Medulla oblongata (tissue), 1 donor: ENCODE results near the gene AP1B1.
"Not testable (repeated sequence)": the region's sequence is repeated elsewhere in the genome, so short reads cannot be mapped to it uniquely, and the experiment has no call there.

Source experiments
- DNase-seq: peaks from one replicate; pipeline ENCODE4 v3.0.0-alpha.2; 2015; ENCODE audit errors: extremely low spot score

Gene AP1B1

GRCh38 chr22:29387921-29388758, at the start of gene AP1B1:
AP1B1 (minus strand) TSS chr22:29388570; CDS start chr22:29367243, 21,327 bp downstream.
- peak; percentile 93 for DNase-seq

- no peak for DNase-seq
Observed at GRCh38 chr22:29435236-29436136, 47.1 kb upstream of the AP1B1 start.

- no peak for DNase-seq
Observed at GRCh38 chr22:29434288-29434687, 45.9 kb upstream of the AP1B1 start.

GRCh38 chr22:29433856-29434255, 45.5 kb upstream of the AP1B1 start:
- DNase-seq = no peak

- DNase-seq = no peak
Observed at GRCh38 chr22:29431986-29432385, 43.6 kb upstream of the AP1B1 start.

- no peak for DNase-seq
Observed at GRCh38 chr22:29427176-29427760, 38.9 kb upstream of the AP1B1 start.

- no peak for DNase-seq
Observed at GRCh38 chr22:29426476-29426875, 38.1 kb upstream of the AP1B1 start.

- not testable (repeated sequence) for DNase-seq
Observed at GRCh38 chr22:29418704-29419103, 30.3 kb upstream of the AP1B1 start.

- DNase-seq = peak; percentile 33
Observed at GRCh38 chr22:29414951-29415591, 26.7 kb upstream of the AP1B1 start.

GRCh38 chr22:29412772-29413171, 24.4 kb upstream of the AP1B1 start:
- DNase-seq = not testable (repeated sequence)

GRCh38 chr22:29411569-29412211, 23.3 kb upstream of the AP1B1 start:
- DNase-seq = peak; percentile 23

GRCh38 chr22:29408940-29409339, 20.6 kb upstream of the AP1B1 start:
- DNase-seq = no peak

GRCh38 chr22:29401538-29401937, 13.2 kb upstream of the AP1B1 start:
- not testable (repeated sequence) for DNase-seq

- DNase-seq = no peak
Observed at GRCh38 chr22:29400576-29400975, 12.2 kb upstream of the AP1B1 start.

- DNase-seq = no peak
Observed at GRCh38 chr22:29397791-29398190, 9.4 kb upstream of the AP1B1 start.

- no peak for DNase-seq
Observed at GRCh38 chr22:29396126-29396525, 7.8 kb upstream of the AP1B1 start.

GRCh38 chr22:29394931-29395581, 6.7 kb upstream of the AP1B1 start:
- DNase-seq = peak; percentile 87

- no peak for DNase-seq
Observed at GRCh38 chr22:29393019-29393608, 4.7 kb upstream of the AP1B1 start.

- no peak for DNase-seq
Observed at GRCh38 chr22:29391546-29391945, 3.2 kb upstream of the AP1B1 start.

- no peak for DNase-seq
Observed at GRCh38 chr22:29390270-29390669, 1.9 kb upstream of the AP1B1 start.
